UCSD-AML1 (cell line): Measurements from ENCODE around the gene SLC7A9.

Experiments used
- DNase-seq: peaks from one replicate; lab custom pipeline; 2025; ENCODE audit not compliant: unreplicated experiment; lab: John Stamatoyannopoulos, UW

Gene SLC7A9

DNA sequence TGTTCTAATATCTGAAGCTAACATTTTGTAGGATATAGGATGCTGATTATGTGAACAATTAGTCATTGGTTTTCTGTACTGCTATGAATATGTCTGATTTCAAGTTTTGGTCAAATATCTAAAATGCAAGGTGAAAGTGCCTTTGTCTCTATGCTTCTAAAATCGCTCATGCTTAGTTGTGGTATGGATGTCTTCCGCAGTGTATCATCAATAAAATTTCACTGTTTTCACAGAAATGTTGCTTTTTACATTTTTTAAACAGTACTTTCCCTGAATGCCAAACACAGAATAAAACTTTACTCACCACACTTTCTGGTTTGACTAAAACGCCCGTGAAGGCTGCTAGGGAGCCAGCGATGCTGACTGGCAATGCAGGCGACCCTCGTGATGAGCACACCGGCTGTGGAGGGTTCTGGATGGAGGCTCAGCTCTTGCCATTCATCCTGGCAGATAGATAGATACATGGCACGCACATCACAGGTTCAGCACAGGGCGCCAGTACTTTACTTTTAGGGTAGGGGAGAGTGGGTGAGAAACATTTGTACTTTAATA is 40.1 kb downstream of the SLC7A9 start:
- DNase-seq, result no peak

DNA sequence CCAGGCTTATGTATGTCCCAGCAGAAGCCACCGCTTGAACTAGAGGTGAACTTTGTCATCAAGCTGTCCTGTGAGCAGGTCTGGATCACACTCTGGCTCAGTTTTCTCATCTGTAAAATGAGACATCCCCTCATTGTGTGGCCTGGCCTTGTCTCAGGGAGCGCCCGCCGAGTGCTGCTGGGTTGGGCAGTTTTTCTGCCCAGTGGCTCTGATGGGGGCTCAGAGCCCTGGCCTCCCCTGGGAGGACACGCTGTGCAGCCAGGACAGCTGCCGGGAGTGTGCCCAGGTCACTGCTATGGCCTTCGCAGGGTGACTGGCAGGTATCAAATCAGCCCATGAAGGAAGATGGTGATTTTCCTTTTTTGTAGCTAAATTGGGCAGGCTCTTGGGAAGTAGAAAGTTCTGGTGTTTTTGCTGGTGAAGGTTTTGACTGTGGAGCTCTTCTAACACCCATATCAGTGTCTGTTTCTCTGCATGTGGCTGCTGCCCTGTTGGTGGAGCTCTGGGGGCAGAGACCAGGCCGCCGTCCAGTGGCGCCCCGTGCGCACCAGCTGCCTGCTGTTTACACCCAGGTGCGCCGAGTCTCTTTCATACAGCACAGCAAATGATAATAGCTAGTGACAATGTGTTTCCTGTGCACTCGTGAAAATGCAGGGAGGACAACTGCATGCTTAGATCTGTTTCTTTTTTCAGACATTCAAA is 40.8 kb downstream of the SLC7A9 start:
- no peak for DNase-seq

DNA sequence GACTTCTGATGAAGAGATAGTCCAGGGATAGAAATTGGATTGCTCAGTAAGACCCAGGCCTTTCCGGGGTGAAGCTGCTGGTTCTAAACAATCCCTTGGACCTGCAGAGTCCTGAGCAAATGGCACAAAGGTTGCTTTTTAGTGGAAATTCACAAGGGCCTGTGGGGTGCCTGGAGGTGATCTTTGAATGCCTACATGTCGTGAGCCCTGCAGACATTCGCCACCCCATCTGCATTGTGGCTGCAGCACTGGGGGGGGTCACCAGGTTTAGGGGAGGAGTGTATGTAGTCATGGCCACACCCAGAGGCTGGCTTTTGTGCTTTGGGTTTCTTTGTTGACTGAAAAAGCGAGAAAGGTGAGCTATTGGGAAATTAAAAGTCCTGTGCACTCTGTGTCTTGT is 41.4 kb downstream of the SLC7A9 start:
- DNase-seq, result no peak

DNA sequence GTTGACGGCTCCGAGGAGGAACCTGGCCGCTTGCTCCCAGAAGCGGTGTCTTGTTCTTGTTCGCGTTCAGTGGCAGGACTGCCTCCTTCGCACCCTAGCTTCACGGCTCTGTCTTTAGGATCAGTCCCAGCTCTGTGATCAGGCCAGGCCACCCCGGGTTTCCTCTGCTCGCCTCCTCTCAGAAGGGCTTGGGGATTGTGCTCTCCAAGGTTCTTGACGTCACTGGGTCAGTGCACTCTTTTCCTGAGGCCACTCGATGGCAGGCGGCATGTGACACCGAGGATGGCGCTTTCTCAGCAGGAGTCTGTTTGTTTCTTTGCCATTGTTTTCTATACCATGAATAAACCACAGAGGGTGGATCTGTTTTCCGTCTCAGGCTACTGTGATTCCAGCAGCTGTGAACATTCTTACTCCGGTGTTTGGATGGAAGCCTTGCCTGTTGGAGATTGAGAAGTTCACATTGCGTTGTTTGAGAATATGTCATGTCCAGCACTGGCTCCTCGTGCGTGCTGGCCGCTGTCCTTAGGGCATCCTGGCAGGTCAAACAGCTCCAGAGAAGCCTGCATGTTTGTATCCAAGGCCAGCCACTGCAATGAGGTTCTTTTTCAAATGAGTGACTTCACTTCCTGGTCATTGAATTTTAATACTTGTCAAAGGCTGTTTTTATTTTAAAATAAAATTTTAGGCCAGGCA is 44.5 kb downstream of the SLC7A9 start:
- DNase-seq, result no peak

DNA sequence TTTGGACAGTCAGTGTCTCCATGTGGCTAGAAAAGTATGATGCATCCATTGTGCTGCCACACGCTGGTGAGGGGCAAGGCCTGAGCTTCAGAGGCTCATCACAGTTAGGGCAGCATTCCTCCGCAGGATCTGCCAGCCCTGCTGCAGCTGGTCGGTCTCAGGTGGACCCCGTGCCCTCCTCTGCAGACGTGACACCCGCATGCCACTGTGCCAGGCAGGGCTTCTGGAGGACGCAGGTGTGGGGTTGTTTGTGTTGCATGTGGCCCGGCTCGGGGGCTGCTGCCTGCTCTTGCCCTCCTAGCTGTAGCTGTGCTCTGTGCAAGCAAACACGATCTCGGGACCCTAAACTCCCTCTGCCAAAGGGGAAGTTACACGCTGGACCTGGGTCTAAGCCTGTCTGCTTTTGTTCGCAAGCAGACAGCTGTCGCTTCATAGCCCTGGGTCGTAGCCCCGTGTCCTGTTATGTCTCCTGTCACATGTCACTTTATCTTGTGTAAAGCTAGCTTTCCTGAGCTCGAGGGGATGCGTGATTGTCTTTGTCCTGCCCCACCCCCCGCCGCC is 45.3 kb downstream of the SLC7A9 start:
- DNase-seq, result no peak

DNA sequence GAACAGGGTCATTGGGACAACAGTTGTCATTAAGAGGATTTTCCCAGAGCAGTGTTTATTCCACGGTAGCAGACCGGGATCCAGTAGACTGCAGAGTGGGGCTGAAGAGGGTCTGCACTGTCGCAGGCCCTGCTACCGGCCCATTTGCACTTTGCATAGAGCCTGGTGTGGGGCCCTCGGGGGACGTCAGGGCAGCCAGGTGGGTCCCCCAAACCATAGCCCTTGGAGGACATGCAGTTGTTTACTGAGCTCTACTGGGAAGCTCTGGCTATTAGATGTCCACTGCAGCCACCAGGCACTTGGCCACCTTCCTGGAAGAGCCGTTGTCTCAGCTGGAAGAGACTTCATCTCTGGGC is 45.8 kb downstream of the SLC7A9 start:
- DNase-seq, result no peak

DNA sequence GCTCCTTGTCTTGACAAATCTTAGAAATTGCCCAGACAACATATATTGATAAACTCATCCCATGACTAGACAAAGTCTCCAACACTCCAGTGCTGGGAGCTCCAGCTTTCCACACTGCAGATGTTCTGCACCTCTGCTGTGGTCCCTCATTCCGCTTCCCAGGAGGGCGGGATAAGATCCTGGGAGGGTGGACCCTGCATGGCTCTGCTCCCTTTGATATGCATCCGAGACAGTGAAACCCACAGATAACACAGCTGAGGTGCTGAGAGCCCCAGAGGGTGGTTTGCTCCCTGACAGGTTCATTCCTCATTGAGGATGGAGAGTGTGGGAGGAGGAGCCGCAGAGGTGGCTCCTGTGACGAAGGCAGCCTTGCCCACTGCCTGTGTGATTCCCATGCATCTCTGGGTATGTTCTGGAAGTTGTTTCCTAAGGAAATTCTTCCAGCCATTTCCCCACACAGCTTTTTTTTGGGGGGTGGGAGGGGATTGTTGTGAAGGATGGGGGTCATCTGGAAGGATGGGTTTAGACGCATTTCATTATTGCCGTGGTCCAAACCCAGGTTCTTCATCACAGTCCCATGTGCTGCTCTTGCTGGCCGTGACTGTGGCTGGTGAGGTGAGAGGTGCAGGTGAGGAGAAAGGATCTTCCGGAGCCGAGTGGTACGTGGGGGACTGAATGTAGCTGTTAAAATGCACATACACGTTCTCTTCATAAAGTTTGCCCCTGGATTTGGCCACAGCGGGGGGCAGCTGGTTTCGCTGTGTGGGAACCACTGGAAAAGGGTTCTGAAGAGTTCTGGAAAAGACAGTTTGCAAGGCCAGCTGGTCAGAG is 46.4 kb downstream of the SLC7A9 start:
- no peak for DNase-seq

DNA sequence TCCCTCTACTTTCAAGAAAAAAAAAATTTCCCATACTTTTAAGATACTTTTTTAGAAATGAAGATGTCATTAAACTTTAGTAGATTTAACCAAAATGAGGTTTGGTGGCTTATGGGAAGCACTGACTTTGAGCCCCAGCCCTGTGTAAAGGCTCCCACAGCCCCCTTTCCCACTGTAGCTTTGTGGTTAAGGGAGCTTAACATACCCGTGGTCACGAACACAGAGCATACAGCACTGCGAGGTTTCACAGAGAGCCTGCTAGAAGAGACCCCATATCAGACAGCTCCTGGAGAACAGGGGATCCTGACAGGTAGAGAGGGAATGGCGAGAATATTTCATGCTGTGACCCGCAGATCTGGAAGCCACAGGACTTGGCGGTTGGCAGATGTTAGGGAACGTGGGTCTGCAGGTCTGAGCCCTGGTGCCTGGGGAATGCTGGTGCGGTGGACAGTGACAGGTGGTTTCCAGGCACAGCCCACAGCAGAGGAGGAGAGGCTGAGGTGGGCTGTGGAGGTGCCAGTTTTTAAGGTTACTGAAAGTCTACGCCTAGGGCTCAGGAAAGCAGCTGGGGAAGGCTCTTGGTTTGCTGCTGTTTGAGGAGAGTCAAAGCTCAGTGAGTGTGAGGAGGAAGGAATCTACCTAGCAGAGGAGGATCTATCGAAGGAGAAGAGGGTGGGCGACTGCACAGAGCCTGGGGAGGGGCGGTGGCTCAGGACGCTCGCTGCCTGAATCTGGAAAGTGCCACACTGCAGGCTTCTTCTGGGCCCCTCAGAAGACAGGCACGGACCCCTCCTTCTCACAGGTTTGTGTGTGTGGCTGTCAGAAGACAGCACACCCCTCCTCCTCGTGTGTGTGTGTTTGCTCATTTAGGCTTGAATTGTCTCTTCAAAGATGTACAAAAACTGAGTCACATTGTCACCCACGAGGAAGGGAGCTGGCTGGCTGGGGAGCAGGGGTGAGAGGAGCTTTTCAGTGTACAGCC is 49.9 kb downstream of the SLC7A9 start:
- no peak for DNase-seq

DNA sequence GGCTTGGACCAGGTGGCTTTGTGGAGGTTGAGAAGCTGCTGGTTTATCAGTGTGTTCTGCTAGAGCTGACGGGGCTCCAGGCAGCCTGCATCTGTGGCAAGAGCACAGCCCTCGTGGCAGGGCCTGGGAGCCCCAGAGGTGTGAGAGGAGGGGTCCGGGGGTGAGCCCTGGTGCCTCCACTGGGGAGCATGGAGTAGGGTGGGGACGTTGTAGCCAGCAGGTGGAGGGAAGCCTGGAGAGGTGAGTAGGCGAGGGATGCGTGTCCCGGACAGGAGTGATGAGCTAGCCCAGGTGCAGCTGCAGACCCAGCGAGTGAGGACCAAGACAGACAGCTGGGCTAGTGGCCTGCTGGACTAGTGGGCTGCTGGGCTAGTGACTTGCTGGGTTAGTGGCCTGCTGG is 51.0 kb downstream of the SLC7A9 start:
- DNase-seq, result no peak

DNA sequence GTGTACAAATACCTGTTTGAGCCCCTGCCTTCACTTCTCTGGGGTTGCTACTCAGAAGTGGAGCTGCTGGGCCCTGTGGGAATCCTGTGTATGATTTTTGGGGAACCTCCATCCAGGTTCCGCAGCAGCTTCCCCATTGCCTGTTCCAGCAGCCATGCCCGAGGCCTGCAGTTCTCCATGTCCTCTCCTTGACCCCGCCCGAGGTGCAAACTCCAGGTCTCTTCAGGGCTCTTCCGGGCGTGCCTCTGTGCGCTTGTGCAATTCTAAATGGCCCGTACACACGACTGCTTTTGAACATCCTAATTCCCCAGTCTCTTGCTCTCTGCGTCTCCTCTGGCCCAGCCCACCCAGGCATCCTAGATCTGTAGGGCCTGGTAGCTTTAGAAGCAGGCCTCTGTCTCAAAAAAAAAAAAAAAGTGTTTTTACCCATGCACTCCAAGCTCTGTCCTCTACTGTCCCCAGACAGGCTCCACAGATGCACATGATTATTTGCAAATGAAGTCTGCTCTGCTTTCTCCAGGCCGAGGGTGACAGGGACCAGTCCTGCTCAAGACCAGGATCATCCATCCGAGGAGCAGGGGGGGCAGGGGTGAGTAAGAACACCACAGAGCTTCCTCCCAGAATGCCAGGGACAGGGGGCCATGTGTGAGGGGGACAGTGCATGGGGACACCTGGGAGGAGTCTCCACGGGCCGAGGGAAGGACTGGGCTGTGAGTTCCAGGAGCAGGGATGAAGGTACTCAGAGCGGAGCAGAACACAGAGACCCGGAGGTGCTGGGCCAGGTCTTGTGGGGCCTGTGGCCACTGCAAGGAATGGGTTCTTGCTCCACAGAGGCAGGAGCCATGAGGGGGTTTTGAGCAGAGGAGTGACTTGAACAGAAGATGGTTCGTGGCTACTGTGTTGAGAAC is 51.7 kb downstream of the SLC7A9 start:
- DNase-seq, result no peak

DNA sequence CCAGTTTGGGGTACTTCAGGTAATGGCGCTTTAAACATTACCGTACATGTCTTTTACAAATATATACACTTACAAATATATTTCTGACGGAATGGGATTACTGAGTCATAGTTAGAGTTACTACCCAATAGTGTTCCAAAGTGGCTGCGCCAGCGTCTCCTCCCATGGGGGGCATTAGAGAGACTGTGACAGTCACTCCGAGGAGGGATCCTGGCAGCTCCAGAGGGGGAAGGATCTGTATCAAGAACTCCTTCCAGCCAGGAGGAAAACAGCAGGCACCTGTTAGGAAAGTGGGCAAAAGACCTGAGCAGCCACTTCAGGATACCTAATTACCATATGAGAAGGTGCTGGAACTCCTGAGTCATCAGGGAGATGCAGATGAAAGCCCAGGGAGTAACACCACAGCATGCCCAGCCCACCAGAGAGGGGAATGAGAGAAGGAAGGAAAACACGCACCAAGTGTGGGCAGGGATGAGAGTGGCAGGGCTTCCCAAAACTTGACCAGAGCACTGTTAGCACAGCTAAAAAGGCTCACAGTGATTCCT is 52.9 kb downstream of the SLC7A9 start:
- DNase-seq, result no peak

DNA sequence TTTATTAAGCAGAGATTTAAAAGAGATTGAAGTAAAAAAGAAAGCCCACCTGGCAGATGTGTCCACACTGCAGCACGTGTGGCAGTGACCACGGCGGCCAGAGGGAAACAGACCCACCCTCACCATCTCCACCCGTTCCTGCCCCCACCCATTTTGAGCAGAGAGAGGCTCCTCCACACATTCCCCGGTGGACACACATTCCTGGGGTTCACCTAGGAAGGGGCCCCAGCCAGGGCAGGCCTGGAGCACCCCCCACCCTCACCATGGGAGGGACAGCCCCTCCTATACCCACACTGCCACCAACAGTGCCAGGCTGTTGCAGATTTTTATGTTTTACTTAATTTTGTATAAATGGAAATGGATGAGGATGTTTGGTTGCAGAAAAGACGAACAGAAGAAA is 54.9 kb downstream of the SLC7A9 start:
- DNase-seq, result no peak

DNA sequence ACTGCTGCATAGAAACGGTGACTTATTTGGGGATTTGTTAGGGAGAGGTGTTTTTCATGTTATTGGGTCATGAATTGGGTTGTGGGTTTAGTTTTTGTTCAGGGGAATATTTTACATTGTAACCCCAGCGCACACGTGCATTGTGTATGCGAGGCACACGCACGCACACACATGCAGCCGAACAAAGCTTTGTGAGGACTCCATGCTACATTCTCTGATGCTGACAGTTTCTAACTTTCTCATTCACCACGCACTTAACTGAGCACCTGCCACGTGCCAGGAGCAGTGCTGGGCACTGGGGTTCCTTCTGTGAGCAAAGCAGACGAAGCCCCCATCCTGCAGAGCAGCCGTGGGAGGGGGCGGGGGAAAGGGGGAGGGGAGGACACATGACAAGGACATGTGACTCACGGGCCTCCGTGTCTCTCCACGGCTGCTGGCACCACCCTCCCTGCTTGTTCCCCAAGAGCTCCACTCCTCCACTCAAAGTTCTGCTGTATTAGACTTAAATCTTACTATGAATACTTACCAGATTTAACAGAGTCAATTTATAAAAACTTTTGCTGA is 55.6 kb downstream of the SLC7A9 start:
- DNase-seq, result no peak

DNA sequence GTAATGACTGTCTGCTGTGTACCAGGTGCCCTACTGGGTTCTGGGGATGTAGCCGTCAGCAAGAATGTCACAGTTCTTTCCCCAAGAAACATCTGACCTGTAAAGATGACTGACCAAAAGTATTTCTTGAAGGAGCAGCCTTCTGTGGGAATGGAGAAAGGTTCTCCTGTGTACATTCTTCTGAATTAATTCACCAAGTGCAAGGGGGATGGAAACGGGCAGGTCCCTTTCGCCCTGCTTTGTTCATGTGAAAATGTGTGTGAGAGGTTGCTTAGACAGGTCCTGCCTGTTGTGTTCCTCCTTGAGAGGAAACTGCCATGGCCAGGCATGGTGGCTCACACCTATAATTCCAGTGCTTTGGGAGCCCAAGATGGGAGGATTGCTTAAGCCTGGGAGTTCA is 57.0 kb downstream of the SLC7A9 start:
- no peak for DNase-seq

DNA sequence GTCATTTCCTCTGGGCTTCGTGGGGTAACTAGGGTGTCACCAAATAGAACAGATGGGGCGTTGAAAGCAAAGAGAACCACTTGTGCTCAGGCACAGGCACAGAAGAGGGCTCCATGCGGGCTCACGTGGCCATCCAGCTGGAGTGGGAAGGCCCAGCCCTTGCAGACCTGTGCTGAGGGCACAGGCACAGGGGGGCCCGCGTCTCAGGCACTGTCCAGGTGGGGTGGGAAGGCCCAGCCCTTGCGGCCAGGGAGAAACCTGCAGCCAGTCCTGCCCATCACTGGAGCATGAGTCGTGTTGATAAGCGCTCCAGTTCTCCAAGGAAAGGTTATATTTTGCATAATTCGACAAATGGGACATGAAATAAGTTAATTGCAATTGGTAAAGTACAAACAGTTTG is 57.5 kb downstream of the SLC7A9 start:
- no peak for DNase-seq

DNA sequence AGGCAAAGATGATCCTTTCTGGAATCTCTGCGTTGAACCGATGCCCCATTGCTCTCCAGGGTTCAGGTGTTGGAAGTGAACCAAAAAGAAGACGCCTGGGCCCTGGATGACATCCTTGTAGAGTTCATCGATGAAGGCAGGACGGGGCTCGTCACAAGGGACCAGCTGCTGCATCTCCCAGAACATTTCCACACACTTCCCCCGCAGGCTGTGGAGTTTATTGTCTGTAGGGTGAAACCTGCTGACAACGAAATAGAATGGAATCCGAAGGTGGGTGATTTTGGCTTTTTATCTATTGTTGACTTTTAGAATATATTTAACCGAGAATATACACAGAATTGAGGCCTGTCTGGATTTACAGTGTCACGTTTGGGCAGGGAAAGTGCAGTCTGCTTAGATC is 58.4 kb downstream of the SLC7A9 start:
- no peak for DNase-seq

DNA sequence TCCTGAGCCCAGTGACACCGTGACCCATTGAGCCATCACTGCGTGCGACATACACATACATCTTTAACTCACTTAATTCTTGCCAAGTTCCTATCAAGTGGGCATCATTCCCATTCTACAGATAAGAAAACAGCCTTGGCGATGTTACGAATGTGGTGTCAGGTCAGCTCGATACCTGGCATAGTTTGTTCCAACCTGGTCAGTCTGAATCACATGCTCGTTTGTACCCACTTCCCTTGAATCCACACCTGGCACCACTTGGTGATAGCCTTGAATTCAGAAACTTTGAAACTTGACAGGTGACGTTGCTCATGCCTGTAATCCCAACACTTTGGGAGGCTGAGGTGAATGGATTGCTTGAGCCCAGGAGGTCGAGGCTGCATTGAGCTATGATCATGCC is 59.1 kb downstream of the SLC7A9 start:
- no peak for DNase-seq

DNA sequence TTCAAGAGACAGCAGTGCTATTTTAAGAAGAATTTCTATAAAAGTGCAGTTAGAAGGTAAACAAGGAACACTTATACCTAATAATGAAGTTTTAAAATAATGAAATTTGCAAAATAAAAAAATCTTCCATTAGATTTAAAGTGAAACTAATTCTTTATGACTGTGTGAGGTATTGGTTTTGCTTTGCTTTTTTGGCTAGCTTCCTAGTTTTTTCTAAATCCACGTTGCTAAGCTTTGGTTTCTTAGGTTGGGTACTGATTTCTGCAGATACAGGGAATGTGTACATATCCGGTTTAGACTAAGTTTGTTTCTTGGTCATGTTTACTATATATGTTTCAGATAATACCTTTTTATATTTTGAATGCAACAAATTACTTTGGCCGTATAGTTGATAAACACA is 59.8 kb downstream of the SLC7A9 start:
- no peak for DNase-seq

DNA sequence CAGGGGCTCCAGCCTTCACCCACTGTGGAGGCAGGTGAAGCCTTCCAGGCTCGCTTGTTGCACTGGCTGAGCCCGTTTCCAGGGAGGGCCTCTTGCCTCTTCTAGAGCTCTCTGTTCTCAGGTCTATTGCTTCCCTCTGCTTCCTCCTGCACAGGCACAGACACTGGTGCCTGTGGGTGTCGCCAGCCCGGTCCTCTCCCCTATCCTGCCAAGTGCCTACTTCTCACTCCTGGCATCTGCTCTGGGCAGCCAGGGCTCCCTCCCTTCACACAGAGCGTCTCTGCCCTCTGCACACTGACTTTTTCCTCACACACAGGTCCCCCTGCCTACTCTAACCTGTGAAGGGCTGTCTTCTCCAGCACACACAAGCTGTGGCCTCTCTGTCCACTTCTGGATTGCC is 60.3 kb downstream of the SLC7A9 start:
- no peak for DNase-seq
